ENCODE measurements around the gene PIGT.

PIGT gene

GRCh38 chr20:45415822-45416637, at the start of gene PIGT:
PIGT (plus strand) TSS chr20:45416141; CDS start chr20:45416157, 16 bp downstream.
- peak; percentile 80 for DNase-seq

- no peak for DNase-seq
Measured at GRCh38 chr20:45366192-45366591, 49.7 kb upstream of the PIGT start.

- DNase-seq, result no peak
Measured at GRCh38 chr20:45366631-45367030, 49.3 kb upstream of the PIGT start.

GRCh38 chr20:45367126-45367525, 48.8 kb upstream of the PIGT start:
- no peak for DNase-seq

- no peak for DNase-seq
Measured at GRCh38 chr20:45368221-45368980, 47.5 kb upstream of the PIGT start.

- DNase-seq, result no peak
Measured at GRCh38 chr20:45370571-45371160, 45.3 kb upstream of the PIGT start.

- DNase-seq, result no peak
Measured at GRCh38 chr20:45372241-45372640, 43.7 kb upstream of the PIGT start.

- no peak for DNase-seq
Measured at GRCh38 chr20:45372646-45373352, 43.1 kb upstream of the PIGT start.

GRCh38 chr20:45373353-45374100, 42.4 kb upstream of the PIGT start:
- peak; percentile 83 for DNase-seq

GRCh38 chr20:45374101-45374467, 41.9 kb upstream of the PIGT start:
- no peak for DNase-seq

GRCh38 chr20:45374966-45375365, 41.0 kb upstream of the PIGT start:
- no peak for DNase-seq

GRCh38 chr20:45377269-45377668, 38.7 kb upstream of the PIGT start:
- no peak for DNase-seq

- no peak for DNase-seq
Measured at GRCh38 chr20:45378191-45378590, 37.8 kb upstream of the PIGT start, which contains the start of gene TP53TG5. TP53TG5 (minus strand) TSS chr20:45378325; CDS start chr20:45378236, 89 bp downstream.

GRCh38 chr20:45387274-45387673, 28.7 kb upstream of the PIGT start:
- no peak for DNase-seq

GRCh38 chr20:45390931-45391330, 25.0 kb upstream of the PIGT start:
- no peak for DNase-seq

GRCh38 chr20:45391559-45391958, 24.4 kb upstream of the PIGT start:
- no peak for DNase-seq

- DNase-seq, result no peak
Measured at GRCh38 chr20:45392733-45393132, 23.2 kb upstream of the PIGT start.

GRCh38 chr20:45394221-45395113, 21.5 kb upstream of the PIGT start:
- DNase-seq, result no peak

- no peak for DNase-seq
Measured at GRCh38 chr20:45395114-45395415, 20.9 kb upstream of the PIGT start.

- DNase-seq, result no peak
Measured at GRCh38 chr20:45399018-45399417, 16.9 kb upstream of the PIGT start.

- no peak for DNase-seq
Measured at GRCh38 chr20:45400346-45401031, 15.5 kb upstream of the PIGT start.

Data from activated CD4-positive, alpha-beta T cell treated with anti-CD3 and anti-CD28 coated beads for 1 hour (primary cell).